Epithelial cell of prostate (primary cell): ENCODE data around the gene UBE2D2.

Source experiments
- DNase-seq: peaks from one replicate; pipeline ENCODE4 v3.0.0-alpha.2; 2011; ENCODE audit warnings: low read depth, low spot score
- H3K27ac ChIP-seq: fragments of 450-650 bp; 2 replicates; pipeline ENCODE4 v1.5.1; 2017; ENCODE audit warnings: mild to moderate bottlenecking

Gene UBE2D2

DNA sequence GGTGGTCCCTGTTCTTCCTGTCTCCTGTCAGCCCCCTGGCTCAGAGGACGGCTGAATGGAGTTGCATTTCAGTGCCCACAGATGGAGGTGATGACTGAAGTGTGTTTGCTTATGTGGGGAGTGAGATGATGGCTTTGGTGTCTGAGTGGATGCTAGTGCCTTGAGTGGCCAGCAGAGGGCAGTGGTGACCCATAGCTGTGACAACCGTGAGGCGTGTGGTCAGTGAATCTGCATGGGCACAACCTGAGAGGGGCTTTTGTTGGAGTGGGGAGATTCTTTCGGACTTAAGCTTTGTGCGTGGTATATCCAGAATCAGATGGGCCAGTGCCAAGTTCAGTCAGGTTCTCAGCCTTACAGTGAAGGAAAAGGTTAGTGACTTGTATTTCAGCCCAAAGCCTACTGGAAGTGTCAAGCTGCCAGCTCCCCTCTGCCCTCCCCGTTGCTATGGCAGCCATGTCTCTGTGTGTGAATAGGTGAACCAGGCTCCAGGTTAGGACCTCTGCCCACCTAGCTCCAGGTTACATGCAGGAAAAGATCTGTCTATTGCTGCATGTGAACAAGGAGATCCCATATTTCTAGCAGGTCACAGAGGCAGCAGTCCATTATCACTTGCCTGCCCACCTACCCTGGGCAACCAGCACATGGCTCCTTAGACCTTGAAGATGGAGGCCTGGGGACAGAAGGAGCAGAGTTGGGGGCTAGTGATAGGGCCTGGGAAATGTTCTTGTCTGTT is 72.3 kb downstream of the UBE2D2 start:
- DNase-seq = no peak
- no peak overlapping the region for H3K27ac ChIP-seq

DNA sequence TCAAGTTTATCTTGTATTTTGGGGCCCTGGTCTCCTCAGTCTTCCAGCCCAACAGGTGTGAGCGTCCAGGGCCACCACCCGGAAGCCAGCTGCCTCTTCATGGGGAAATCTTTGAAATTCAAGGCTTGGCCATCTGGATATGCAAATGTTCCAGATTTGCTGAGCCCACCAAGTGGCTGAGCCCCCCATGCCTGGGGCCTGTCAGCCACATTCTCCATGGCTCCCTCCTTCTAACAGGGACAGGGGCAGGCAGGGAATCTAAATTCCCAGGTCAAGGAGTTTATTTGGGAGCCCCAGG is 72.8 kb downstream of the UBE2D2 start:
- DNase-seq = no peak
- H3K27ac ChIP-seq = no peak overlapping the region

DNA sequence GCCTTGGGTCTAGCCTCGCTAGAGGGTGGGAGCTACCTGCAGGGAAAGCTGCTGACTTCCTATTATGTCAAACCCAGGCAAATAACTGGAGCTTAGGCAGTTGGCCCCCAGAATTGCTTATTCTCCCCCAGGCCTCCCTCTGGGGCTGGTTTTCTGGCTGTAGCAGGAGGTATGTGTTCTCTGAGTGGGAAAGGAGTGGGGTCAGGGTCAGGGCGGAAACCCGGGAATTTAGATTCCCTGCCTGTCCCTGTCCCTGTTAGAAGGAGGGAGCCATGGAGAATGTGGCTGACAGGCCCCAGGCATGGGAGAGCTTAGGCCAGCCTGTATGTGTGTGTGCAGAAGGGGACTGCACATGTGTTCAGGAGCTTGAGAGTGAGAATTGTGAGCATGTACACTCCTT is 73.4 kb downstream of the UBE2D2 start:
- H3K27ac ChIP-seq = no peak overlapping the region
- no peak for DNase-seq

DNA sequence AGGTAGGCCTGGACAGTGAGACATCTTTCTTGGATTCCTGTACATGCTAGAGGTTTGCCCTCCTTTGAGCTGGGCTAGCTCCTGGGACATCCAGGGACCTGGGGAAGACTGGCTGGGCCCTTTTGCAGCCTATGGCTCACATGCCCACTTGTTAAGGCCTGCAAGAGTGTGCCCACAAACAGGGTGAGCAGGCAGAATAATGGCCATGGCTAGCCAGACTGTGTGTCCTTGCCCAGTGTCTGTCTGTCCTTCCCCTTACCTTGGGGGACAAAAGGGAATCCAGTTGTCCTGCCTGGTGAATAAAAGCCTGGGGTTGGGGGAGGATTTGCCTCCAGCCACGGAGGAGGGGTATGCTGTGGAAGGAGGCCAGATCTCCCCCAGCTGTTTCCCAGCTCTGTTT is 74.1 kb downstream of the UBE2D2 start:
- DNase-seq = no peak
- peak overlapping the region; percentile 55 for H3K27ac ChIP-seq

GRCh38 chr5:139635606-139636206 is 74.6 kb downstream of the UBE2D2 start:
- no peak for DNase-seq

DNA sequence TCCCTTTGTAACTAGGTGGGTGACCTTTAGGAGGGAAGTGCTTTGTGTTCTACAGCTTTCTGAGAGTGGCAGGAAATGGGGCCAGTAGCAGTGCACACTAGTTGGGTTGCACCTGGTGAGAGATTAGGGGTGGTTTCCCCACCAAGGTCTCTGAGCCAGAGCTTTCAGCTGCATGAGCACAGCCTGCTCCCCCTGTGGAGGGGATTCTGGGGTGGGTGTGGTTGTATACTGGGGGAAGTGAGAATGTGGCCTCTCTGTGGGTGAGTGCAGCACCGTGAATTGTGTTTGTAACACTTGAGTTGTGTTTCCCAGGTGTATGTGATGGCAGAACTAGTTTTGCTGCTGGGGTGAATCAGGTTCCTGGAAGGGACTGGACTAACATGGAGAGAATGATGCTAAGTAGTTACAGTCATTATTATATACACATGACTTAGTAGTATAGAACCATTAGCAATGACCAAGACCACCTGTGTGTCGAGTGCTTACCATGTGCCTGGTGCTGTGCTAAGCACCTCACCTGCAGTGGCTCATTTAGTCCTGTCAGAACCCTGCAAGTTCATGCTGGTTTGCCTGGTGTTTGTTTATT is 75.2 kb downstream of the UBE2D2 start:
- peak overlapping the region; percentile 55 for H3K27ac ChIP-seq
- no peak for DNase-seq

More at GRCh38 chr5:139635606-139636206, 74.6 kb downstream of the UBE2D2 start:
- H3K27ac ChIP-seq = peak overlapping the region; percentile 55

DNA sequence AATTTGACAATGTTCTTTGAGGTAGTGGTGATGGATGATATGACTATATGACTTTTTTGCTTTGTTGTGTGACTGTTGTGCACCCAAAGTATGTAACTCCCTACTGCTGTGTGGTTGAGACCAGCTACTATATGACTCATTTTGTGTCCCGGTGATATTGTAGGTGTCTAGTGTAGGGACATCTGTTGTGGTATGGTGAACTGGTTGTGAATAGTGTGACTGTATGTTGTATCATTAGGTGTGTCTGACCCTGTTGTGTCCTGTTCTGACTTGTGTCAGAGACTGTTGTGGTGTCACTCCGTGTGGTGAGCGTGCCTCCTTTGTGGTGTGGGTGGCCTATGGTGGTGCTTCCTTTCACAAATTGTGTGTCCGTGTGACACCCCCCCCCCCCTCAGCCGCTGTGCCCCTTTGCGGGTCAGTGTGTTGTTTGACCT is 75.9 kb downstream of the UBE2D2 start:
- peak overlapping the region; percentile 55 for H3K27ac ChIP-seq
- DNase-seq = no peak

DNA sequence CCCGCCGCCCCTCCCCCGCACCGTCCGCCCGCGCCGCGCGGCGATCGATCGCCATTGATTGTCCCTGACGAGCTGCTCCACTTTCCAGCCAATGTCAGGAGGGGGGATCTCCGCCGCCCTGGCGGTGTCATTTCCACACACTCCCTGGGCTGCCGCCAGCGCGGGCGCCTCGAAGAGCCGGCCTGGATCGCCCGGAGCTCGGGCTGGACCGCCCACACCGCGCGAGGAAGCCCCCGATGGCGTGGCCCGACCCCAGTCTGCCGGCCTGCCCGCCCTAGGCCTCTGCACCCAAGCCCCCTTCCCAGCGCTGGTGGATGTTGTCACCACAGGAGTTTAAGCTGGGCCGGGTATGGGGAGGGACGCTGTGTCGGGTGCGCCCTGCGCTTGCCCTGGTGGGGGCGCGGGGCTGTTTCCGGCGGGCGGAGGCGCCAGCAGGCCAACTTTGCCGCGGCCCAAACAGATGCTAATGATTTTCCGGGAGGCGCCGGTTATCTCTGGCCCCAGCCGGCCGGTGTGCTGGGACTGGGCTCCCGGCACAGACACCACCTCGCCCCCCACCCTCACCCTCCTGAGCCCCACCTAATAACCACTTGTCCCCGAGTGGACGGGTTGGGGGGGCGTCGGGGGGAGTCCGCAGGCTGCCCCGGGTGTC is 76.4 kb downstream of the UBE2D2 start:
- peak overlapping the region; percentile 55 for H3K27ac ChIP-seq
- DNase-seq = no peak

DNA sequence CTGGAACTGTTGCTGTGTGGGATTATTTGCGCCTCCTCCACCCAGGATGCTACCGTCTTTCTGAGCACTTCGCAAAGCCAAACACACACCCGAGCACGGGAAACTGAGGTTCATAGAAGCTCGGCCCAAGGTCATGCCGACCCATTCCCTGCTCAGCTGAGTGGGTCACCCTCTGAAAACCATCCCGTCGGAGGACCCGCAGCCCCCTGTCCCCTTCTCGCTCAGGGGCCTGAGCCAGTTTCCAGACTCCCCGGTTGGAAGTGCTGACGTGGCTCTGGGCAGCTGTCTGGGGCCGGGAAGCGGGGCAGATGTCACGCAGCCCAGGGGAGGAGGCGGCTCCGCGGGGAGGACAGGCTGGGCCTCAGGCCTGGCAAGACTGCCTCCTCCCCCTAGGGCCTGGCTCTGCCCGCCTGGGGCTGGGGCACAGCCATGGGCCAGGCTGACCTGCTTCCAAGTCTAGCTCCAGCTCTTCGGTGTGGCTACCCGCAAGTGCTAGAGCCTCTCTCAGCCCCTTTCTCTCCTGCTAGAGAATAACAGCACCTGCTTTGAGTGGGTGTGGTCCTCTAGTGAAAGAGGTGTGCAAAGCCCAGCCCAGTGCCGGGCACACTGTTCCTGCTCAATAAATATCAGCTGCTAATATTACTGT is 77.1 kb downstream of the UBE2D2 start:
- no peak for DNase-seq
- H3K27ac ChIP-seq = peak overlapping the region; percentile 55

GRCh38 chr5:139638736-139639618 is 77.8 kb downstream of the UBE2D2 start:
- no peak for DNase-seq
- H3K27ac ChIP-seq = peak overlapping the region; percentile 55

DNA sequence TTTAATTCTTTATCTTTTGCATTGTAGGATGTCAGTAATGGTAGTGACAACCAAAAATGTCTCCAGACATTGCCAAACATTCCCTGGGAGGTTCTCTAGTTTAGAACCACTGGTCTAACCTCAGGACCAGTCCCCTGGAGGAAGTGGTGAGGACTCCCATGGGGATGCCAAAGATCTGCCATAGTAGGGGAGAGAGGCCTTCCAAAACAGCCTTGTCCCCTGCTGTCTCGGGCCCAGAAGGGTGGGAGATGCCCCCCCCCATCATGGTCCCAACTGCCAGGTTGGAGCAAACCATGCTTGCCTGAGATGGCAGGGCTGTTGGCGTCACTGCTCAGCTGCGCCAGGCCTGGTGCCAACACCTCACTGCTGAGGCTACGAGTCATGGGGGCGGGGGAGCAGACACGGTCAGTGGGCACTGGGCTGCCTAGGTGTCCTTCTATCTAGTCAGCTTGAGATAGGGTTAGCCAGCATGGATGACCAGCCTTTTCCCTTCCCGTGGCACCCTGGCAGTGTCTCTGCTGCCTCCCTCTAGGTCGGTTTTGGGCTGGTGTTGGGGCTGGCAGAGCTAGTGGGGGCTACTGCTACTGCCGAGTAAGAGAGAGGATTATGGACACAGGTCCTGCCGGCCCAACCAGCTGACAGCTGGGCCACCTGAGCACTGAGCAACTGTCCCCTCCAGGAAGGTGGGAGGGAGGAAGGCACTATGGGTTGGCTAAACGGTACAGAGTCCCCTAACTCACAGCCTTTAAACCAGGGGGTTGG is 78.7 kb downstream of the UBE2D2 start:
- DNase-seq = no peak
- H3K27ac ChIP-seq = no peak overlapping the region

DNA sequence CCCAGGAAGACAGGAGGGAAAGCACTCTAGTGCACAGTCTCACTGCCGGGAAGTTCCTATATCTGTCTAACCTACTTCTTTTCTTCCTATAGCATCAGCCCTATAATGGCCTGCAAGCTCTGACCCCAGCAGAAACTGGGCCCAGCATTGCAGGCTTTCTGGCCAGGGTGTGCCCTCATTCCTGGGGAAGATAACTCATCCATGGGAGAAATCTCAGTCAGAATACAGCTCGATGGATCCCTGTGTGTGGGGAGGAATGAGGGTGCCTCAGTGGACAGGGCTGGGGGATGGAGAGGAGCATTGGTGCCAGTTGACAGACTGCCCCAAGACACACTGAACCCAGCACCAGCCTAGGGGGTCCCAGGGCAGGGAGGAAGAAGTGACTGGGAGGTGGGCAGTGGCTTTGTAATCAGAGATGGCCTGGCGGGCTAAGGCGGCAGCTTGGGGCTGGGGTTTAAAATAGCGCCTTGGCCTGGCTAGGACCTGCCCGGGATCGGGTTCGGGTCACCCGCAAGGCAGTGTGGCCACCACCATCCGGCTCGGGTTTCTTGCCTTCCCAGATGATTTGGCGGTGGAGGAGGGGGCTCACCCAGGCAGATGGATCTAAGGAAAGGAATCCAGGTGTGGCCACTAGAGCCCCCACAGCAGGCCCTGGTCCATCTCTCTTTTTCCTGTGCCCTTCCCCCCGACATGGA is 79.4 kb downstream of the UBE2D2 start:
- no peak overlapping the region for H3K27ac ChIP-seq
- DNase-seq = no peak

DNA sequence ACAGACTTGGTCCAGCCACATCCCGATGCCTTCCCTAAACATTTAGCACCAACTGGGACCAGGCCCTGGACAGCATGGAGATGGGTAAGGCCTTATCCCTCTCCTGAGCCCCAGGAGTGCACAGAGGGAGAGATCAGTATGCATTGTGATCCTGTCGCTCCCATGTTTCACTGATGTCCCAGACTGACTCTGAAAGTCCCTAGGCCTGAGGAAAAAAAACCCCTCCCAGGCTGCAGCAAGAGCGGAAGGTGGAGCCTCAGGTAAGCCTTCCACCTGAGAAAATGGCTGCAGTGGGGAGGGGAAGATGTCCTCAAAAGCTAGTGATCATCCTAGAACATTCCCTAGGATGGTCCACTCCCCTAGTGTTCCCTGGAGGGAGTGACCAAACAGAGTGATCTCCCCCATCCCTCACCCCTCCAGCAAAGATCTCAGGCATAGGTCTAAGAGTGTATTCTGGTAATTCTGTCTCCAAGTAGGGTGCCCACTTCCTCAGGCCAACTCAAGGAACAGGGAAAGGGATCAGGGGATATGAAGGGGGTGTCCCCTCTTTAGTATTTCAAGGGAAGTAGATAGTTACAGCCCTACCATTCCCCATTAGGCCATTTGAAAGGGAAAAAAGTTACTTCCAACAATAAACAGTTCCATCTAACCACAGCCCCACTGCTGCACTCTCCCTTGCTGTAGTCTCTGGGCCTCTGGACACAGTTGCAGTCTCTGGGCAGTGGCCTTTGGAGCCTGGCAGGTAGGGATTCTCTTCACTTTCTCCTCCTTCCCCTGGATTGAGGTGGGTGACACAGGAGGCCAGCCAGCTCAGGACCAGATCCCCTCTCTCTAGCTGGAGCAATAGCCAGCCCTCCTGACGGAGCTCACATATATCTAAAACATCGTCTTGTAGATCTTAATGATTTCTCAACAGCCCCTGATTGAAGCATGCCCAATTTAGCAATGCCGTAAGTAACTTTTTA is 80.3 kb downstream of the UBE2D2 start:
- no peak overlapping the region for H3K27ac ChIP-seq
- no peak for DNase-seq

DNA sequence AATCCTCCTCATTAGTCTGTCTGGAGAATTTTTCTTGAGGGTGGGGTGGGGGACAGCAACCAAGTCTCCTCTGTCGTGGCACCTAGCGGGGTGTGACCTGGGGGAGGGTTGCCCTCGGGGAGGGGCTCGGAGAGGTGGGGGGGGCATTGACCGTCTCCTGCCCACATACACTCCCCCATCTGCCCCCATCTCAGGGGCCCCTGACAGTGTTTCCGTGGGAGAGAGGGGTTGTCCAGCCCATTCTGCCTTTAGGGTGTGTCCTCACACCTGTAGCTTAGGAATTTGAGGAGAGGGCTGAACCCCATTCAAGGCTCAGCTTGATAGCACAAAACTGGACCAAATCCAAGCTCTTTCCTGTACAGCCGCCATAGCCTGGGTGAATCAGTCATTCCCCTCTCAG is 81.1 kb downstream of the UBE2D2 start:
- no peak for DNase-seq
- H3K27ac ChIP-seq = no peak overlapping the region

GRCh38 chr5:139642891-139643871 is 82.0 kb downstream of the UBE2D2 start:
- no peak overlapping the region for H3K27ac ChIP-seq
- DNase-seq = no peak

DNA sequence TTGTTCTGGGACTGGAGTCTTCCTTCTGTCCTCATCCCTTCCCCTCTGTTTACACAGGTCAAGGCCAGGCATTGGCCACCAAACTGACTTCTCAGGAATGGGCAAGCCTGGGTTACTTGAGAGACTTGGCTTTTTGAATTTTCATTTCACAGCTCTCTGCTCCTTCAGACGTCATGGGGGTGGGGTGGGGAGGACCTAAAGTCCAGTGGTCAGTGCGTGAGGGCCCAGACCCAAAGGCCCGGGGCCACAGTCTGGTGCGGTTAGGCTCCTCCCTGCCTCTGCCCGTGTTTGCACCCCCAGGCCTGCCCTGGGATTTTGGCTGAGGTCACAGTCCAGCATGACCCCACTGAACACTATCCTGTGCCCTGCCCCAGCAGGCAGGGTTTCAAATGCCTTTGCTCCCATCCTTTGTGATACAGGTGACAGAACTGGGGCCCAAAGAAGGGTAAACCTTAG is 82.9 kb downstream of the UBE2D2 start:
- DNase-seq = no peak
- no peak overlapping the region for H3K27ac ChIP-seq
